HEK293 (cell line): ENCODE data around the gene MAGI1.
A peak's percentile ranks its signal among the peaks of the same experiment; 100 is the strongest.

Source experiments
- CTCF ChIA-PET: fragments of 350-600 bp; formaldehyde crosslinking; extraction: SDS; loops from one replicate; lab custom pipeline; 2021; ENCODE audit warnings: antibody characterized with exemption; lab: Yijun Ruan, JAX
- POLR2A ChIA-PET: fragments of 300-600 bp; formaldehyde crosslinking; extraction: SDS; loops from one replicate; lab custom pipeline; 2020; ENCODE audit warnings: antibody characterized with exemption, inconsistent platforms; lab: Yijun Ruan, JAX
- H3K27ac ChIP-seq: fragments of 200-500 bp; sonication (Bioruptor generic); 2 replicates; pipeline ENCODE4 v1.5.1; 2014; ENCODE audit warnings: low read depth, low read length, control low read depth, inconsistent platforms; ENCODE audit errors: extremely low read depth
- H3K36me3 ChIP-seq, 2 experiments: fragments of 200-500 bp in 1 of 2; sonication (Bioruptor generic) in 1 of 2; 1 replicate in 1 of 2; 2 replicates in 1 of 2; pipeline ENCODE4 v1.5.1; 2014 to 2017; ENCODE audit warnings: inconsistent platforms in 2 of 2, low read length in 2 of 2; ENCODE audit not compliant: control insufficient read depth in 2 of 2, insufficient read depth in 1 of 2
- H3K4me1 ChIP-seq: fragments of 200-500 bp; sonication (Bioruptor generic); 2 replicates; pipeline ENCODE4 v1.5.1; 2014; ENCODE audit warnings: mild to moderate bottlenecking, low read length, inconsistent platforms; ENCODE audit not compliant: control insufficient read depth, insufficient read depth
- H3K4me3 ChIP-seq: 2 replicates; pipeline ENCODE4 v1.5.1; 2011; ENCODE audit warnings: low read depth, mild to moderate bottlenecking, control low read depth, low read length, moderate library complexity
- H3K9me3 ChIP-seq: fragments of 200-500 bp; sonication (Bioruptor generic); 2 replicates; pipeline ENCODE4 v1.5.1; 2014; ENCODE audit warnings: low read depth, low read length, inconsistent platforms; ENCODE audit not compliant: control insufficient read depth, insufficient read depth
- GLI2 ChIP-seq: fragments of 450-650 bp; formaldehyde crosslinking; IDR thresholded peaks from 2 replicates; pipeline ENCODE4; 2017; ENCODE audit warnings: missing biosample characterization, missing genetic modification characterization, low read depth, borderline replicate concordance
- PRDM4 ChIP-seq: fragments of 450-650 bp; formaldehyde crosslinking; IDR thresholded peaks from 2 replicates; pipeline ENCODE4 v1.5.1; 2017; ENCODE audit warnings: missing biosample characterization, missing genetic modification characterization
- RBAK ChIP-seq: fragments of 450-650 bp; formaldehyde crosslinking; IDR thresholded peaks from 2 replicates; pipeline ENCODE4 v1.5.1; 2016; ENCODE audit warnings: missing biosample characterization, missing genetic modification characterization
- REPIN1 ChIP-seq: fragments of 450-650 bp; formaldehyde crosslinking; IDR thresholded peaks from 2 replicates; pipeline ENCODE4 v1.5.1; 2017; ENCODE audit warnings: missing biosample characterization, missing genetic modification characterization, low read depth
- WT1 ChIP-seq: fragments of 450-650 bp; formaldehyde crosslinking; IDR thresholded peaks from 2 replicates; pipeline ENCODE4 v1.5.1; 2016; ENCODE audit warnings: missing biosample characterization, missing genetic modification characterization
- ZBTB21 ChIP-seq: fragments of 450-650 bp; formaldehyde crosslinking; IDR thresholded peaks from 2 replicates; pipeline ENCODE4 v1.5.1; 2017; ENCODE audit warnings: missing biosample characterization, missing genetic modification characterization
- ZNF121 ChIP-seq: fragments of 450-650 bp; formaldehyde crosslinking; IDR thresholded peaks from 2 replicates; pipeline ENCODE4 v1.5.1; 2016; ENCODE audit warnings: missing biosample characterization, missing genetic modification characterization
- ZNF266 ChIP-seq: fragments of 450-650 bp; formaldehyde crosslinking; IDR thresholded peaks from 2 replicates; pipeline ENCODE4 v1.5.1; 2016; ENCODE audit warnings: missing biosample characterization, missing genetic modification characterization, low read depth
- ZNF280C ChIP-seq: fragments of 450-650 bp; formaldehyde crosslinking; IDR thresholded peaks from 2 replicates; pipeline ENCODE4 v1.5.1; 2016; ENCODE audit warnings: missing biosample characterization, missing genetic modification characterization
- ZNF292 ChIP-seq: fragments of 450-650 bp; formaldehyde crosslinking; IDR thresholded peaks from 2 replicates; pipeline ENCODE4 v1.5.1; 2016; ENCODE audit warnings: low read depth, missing biosample characterization, missing genetic modification characterization, borderline replicate concordance
- ZNF510 ChIP-seq: fragments of 450-650 bp; formaldehyde crosslinking; IDR thresholded peaks from 2 replicates; pipeline ENCODE4 v1.5.1; 2018; ENCODE audit warnings: mild to moderate bottlenecking, missing genetic modification characterization, missing biosample characterization; ENCODE audit not compliant: insufficient replicate concordance
- ZNF555 ChIP-seq: fragments of 450-650 bp; formaldehyde crosslinking; conservative IDR thresholded peaks from 2 replicates; pipeline ENCODE4 v1.5.1; 2017; ENCODE audit warnings: missing biosample characterization, mild to moderate bottlenecking, missing genetic modification characterization, inconsistent platforms
- ZNF626 ChIP-seq: fragments of 450-650 bp; sonication (Bioruptor Pico); formaldehyde crosslinking; IDR thresholded peaks from 2 replicates; pipeline ENCODE4 v1.5.1; 2018; ENCODE audit warnings: missing biosample characterization, missing genetic modification characterization, inconsistent platforms
- TF ChIP-seq, protein P1 (sequence below): fragments of 450-650 bp; formaldehyde crosslinking; IDR thresholded peaks from 2 replicates; pipeline ENCODE4 v1.5.1; 2017; ENCODE audit warnings: missing biosample characterization, missing genetic modification characterization
- TF ChIP-seq, protein P2 (sequence below): fragments of 450-650 bp; formaldehyde crosslinking; IDR thresholded peaks from 2 replicates; pipeline ENCODE4 v1.5.1; 2016; ENCODE audit warnings: missing biosample characterization, missing genetic modification characterization
- TF ChIP-seq, protein P3 (sequence below): fragments of 450-650 bp; formaldehyde crosslinking; IDR thresholded peaks from 2 replicates; pipeline ENCODE4 v1.5.1; 2016; ENCODE audit warnings: missing biosample characterization, missing genetic modification characterization
- TF ChIP-seq, protein P4 (sequence below): fragments of 450-650 bp; formaldehyde crosslinking; IDR thresholded peaks from 2 replicates; pipeline ENCODE4 v1.5.1; 2017; ENCODE audit warnings: missing biosample characterization, missing genetic modification characterization

MAGI1 gene

GRCh38 chr3:65559643-65560042, 479.1 kb downstream of the MAGI1 start:
- CTCF ChIA-PET: interaction anchor here (1.5 kb wide), 1 partner anchor 172 kb away, joined by 4 read pairs; no protein-coding TSS in a partner anchor
- H3K9me3 ChIP-seq: no peaks in the 10 kb centered on the region
- H3K36me3 ChIP-seq: no peaks in the 10 kb centered on the region

GRCh38 chr3:65558826-65559225, 479.9 kb downstream of the MAGI1 start:
- H3K27ac ChIP-seq: no peak overlapping the region
- H3K9me3 ChIP-seq: no peaks in the 10 kb centered on the region
- TF ChIP-seq, protein P1, sequence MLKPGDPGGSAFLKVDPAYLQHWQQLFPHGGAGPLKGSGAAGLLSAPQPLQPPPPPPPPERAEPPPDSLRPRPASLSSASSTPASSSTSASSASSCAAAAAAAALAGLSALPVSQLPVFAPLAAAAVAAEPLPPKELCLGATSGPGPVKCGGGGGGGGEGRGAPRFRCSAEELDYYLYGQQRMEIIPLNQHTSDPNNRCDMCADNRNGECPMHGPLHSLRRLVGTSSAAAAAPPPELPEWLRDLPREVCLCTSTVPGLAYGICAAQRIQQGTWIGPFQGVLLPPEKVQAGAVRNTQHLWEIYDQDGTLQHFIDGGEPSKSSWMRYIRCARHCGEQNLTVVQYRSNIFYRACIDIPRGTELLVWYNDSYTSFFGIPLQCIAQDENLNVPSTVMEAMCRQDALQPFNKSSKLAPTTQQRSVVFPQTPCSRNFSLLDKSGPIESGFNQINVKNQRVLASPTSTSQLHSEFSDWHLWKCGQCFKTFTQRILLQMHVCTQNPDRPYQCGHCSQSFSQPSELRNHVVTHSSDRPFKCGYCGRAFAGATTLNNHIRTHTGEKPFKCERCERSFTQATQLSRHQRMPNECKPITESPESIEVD: peak; percentile 37
- TF ChIP-seq ZNF626 (tag by site-specific recombination) (no peak), ZNF292 (tag by site-specific recombination) (no peak), ZNF266 (tag by site-specific recombination) (no peak), ZNF510 (tag by site-specific recombination) (no peak), ZNF280C (tag by site-specific recombination) (no peak), ZNF555 (tag by site-specific recombination) (no peak), GLI2 (tag by site-specific recombination) (no peak), ZBTB21 (tag by site-specific recombination) (no peak)
- ChIA-PET POLR2A (no interaction called here), CTCF (interaction anchor here (0.5 to 1.5 kb wide), 4 partner anchors 38 to 192 kb away, joined by 3 to 4 read pairs (median 3); no protein-coding TSS in a partner anchor)
- no peaks in the 10 kb centered on the region for H3K4me1 ChIP-seq
- H3K4me3 ChIP-seq: no peak overlapping the region
- H3K36me3 ChIP-seq: no peaks in the 10 kb centered on the region

More at GRCh38 chr3:65559643-65560042, 479.1 kb downstream of the MAGI1 start:
- no peak overlapping the region for H3K4me3 ChIP-seq
- H3K27ac ChIP-seq: no peak overlapping the region
- POLR2A ChIA-PET: no interaction called here
- TF ChIP-seq REPIN1: no peak
- TF ChIP-seq, protein P2, sequence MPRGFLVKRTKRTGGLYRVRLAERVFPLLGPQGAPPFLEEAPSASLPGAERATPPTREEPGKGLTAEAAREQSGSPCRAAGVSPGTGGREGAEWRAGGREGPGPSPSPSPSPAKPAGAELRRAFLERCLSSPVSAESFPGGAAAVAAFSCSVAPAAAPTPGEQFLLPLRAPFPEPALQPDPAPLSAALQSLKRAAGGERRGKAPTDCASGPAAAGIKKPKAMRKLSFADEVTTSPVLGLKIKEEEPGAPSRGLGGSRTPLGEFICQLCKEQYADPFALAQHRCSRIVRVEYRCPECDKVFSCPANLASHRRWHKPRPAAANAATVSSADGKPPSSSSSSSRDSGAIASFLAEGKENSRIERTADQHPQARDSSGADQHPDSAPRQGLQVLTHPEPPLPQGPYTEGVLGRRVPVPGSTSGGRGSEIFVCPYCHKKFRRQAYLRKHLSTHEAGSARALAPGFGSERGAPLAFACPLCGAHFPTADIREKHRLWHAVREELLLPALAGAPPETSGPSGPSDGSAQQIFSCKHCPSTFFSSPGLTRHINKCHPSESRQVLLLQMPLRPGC (tag by site-specific recombination): no peak
- peak; percentile 49 for TF ChIP-seq ZNF121
- TF ChIP-seq, protein P3, sequence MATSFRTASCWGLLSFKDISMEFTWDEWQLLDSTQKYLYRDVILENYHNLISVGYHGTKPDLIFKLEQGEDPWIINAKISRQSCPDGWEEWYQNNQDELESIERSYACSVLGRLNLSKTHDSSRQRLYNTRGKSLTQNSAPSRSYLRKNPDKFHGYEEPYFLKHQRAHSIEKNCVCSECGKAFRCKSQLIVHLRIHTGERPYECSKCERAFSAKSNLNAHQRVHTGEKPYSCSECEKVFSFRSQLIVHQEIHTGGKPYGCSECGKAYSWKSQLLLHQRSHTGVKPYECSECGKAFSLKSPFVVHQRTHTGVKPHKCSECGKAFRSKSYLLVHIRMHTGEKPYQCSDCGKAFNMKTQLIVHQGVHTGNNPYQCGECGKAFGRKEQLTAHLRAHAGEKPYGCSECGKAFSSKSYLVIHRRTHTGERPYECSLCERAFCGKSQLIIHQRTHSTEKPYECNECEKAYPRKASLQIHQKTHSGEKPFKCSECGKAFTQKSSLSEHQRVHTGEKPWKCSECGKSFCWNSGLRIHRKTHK (tag by site-specific recombination): no peak
- TF ChIP-seq, protein P4, sequence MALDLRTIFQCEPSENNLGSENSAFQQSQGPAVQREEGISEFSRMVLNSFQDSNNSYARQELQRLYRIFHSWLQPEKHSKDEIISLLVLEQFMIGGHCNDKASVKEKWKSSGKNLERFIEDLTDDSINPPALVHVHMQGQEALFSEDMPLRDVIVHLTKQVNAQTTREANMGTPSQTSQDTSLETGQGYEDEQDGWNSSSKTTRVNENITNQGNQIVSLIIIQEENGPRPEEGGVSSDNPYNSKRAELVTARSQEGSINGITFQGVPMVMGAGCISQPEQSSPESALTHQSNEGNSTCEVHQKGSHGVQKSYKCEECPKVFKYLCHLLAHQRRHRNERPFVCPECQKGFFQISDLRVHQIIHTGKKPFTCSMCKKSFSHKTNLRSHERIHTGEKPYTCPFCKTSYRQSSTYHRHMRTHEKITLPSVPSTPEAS (tag by site-specific recombination): no peak
- no peak for TF ChIP-seq RBAK (tag by site-specific recombination)
- TF ChIP-seq PRDM4: no peak
- TF ChIP-seq WT1 (tag by site-specific recombination): no peak
- H3K4me1 ChIP-seq: no peaks in the 10 kb centered on the region
